NCI-H1436 (cell line): Measurements from ENCODE around the gene COPZ2.

Source experiments
- DNase-seq: peaks from one replicate; lab custom pipeline; 2025; lab: John Stamatoyannopoulos, UW

The COPZ2 gene

DNA sequence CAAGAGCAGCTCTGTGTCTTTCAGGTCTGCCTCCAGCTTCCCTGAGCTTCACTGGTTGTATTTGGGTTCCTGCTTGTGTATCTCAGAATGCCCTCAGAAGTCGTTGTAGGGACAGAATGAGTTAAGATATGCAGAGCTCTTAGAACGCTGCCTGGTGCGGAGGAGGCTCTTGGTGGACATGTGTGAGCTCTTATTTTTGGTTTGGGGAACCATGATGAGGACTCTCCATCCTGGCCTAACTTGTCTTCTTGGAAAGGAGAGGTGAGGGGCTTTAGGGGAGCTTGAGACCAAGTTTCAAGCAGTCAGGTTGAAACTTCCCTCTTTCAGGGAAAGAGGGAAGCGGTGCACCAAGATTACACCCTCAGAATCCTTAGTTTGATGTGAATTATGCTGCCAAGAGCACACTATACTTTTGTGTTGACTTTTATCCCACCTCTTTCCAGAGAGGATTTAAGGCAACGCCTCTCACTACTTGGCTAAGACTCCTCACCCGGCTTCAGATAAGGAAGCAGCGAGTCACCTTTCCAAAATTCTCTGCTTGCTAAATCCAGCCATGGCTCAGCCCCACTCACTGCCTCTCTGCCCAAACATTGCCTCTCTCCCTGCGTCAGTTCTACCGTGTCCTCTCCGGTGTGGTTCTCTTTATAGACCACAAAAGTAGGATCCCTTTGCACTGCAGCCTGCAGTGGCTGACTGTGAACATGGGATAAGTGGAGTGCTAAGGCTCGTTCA is 53.9 kb downstream of the COPZ2 start:
- no peak for DNase-seq

DNA sequence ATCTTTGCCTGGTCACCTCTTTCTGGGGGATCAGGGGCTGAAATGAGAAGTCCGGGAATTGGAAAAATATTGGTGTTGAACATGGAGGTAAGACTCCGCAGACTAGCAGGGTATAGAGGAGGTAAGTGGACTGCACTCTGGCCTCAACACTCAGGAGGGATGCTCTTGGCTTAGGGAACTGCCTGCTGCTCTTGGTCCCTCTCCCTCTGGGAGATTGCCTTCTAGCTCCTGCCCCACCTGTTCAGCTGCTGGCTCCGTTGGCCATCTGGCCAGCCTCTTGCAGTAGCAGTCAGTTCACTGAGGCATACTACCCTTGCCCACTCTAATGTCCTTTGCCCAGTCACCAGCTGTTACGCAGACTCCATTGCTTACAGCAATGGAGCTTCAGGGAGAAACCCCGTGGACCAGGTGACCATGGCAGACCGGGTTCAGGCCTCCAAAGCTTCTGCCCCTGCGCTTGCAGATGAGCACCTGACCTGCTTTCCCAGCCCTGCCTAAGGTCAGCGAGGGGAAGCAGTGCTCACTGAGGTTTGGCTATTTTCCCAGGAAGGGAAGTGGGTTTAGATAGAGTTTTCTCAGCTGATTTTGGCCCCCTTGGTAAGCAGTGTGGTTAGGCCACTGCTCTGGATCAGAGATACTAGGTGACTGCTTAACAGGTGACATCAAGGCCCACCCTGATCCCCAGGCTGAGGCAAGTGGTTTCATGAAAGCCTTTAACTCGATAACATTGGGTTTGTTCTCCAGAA is 54.8 kb downstream of the COPZ2 start:
- no peak for DNase-seq

- DNase-seq: no peak
Observed at GRCh38 chr17:47982091-47982617, 55.4 kb downstream of the COPZ2 start.

DNA sequence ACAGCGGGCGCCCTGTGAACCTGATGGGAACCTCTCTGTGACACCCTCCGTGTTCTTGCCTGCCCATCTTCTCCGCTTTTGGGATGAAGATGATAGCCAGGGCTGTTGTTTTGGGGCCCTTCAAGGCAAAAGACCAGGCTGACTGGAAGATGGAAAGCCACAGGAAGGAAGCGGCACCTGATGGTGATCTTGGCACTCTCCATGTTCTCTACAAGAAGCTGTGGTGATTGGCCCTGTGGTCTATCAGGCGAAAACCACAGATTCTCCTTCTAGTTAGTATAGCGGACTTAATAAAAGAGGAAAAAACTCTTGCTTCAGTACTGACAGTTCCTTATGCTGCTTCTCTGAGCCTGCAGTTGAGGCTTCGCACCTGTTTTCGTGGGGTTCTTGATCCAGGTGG is 56.1 kb downstream of the COPZ2 start:
- no peak for DNase-seq

- no peak for DNase-seq
Observed at GRCh38 chr17:47980541-47980940, 57.1 kb downstream of the COPZ2 start.

- DNase-seq: peak; percentile 87
Observed at GRCh38 chr17:47978324-47978723, 59.3 kb downstream of the COPZ2 start.
